ENCODE results near the gene BANK1. TPM values are rescaled to one million over a fixed set of nuclear protein-coding genes. Genes with fewer than 3 reads are reported as not detected.

The BANK1 gene
- total and polyA plus RNA-seq, 2 donors from 2014 or later, result 1.8 to 7.4 TPM

DNA sequence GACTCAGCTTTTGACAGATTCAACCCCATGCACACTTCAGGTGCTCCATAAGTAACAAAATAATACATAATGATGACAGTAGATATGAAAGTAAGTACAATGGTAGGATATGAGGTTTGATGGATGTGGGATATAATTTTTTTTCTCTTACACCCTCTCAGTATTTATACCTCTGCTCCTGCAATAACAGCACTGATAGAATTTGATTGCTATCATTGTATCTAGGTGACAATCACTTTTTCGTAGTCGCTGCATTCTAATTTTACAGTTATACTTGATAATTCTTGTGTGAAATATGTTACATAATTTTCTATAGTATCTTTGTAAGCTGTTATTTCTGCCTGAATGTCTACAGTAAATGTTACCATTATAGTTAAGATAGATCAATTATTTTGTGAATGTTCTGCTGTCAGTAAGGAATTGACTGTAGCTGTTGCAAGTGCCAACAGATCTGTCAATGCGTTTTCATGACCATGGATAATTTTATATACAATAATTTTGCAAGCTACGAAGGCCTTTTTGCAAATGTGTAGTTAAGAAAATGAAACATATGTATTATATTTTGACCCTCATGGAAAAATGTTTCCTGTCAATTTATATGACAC, 128.9 kb downstream of the BANK1 start:
- Histone ChIP-seq H3K9me3 (ENCODE audit: control insufficient read depth in 2 of 3, insufficient read depth in 1 of 3, low read length in 3 of 3) (no peaks in the 10 kb centered on the region), H3K27ac (ENCODE audit: low read depth in 2 of 2, low read length in 2 of 2) (no peak overlapping the region), H3K4me3 (ENCODE audit: low read length in 3 of 3) (no peak overlapping the region), H3K9ac (ENCODE audit: low read length in 3 of 3) (no peak overlapping the region), H3K4me1 (ENCODE audit: control insufficient read depth in 2 of 3, insufficient read depth in 2 of 3, low read depth in 1 of 3, low read length in 3 of 3) (no peaks in the 10 kb centered on the region), H3K36me3 (ENCODE audit: control insufficient read depth in 2 of 3, insufficient read depth in 3 of 3, low read length in 3 of 3) (no peaks in the 10 kb centered on the region), H3K27me3 (ENCODE audit: control insufficient read depth, insufficient read depth, low read length) (no peaks in the 10 kb centered on the region)
- no peak for FAIRE-seq
- TF ChIP-seq, protein P1, sequence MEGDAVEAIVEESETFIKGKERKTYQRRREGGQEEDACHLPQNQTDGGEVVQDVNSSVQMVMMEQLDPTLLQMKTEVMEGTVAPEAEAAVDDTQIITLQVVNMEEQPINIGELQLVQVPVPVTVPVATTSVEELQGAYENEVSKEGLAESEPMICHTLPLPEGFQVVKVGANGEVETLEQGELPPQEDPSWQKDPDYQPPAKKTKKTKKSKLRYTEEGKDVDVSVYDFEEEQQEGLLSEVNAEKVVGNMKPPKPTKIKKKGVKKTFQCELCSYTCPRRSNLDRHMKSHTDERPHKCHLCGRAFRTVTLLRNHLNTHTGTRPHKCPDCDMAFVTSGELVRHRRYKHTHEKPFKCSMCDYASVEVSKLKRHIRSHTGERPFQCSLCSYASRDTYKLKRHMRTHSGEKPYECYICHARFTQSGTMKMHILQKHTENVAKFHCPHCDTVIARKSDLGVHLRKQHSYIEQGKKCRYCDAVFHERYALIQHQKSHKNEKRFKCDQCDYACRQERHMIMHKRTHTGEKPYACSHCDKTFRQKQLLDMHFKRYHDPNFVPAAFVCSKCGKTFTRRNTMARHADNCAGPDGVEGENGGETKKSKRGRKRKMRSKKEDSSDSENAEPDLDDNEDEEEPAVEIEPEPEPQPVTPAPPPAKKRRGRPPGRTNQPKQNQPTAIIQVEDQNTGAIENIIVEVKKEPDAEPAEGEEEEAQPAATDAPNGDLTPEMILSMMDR (IDR thresholded peaks at IDR 0.05; ENCODE audit: borderline replicate concordance, extremely low read depth, insufficient read depth), result no peak
- no peak for DNase-seq
- intact Hi-C loops (cut with DNase I), result no loop called here

DNA sequence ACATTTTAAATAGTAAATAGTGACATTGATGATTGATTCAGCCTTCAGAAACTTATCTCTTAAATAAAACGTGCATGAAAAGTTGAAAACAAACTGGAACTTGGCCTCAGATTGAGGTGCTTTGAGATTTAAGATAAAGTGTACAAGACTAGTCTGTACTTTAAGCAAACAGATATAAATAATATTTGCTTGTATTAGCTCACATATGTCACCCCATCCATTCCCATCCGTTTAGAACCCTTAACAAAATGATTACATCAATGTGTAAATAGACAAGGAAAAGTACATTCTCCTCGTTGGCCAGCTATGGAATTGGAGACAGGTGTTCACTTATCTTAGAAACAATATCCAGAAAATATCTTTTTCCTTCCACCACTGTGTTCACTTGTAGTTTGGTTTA, 130.8 kb downstream of the BANK1 start:
- H3K9ac ChIP-seq (ENCODE audit: low read length in 3 of 3), result no peak overlapping the region
- no peak for DNase-seq
- H3K36me3 ChIP-seq (ENCODE audit: control insufficient read depth in 2 of 3, insufficient read depth in 3 of 3, low read length in 3 of 3), result no peaks in the 10 kb centered on the region
- no peaks in the 10 kb centered on the region for H3K9me3 ChIP-seq (ENCODE audit: control insufficient read depth in 2 of 3, insufficient read depth in 1 of 3, low read length in 3 of 3)
- H3K27ac ChIP-seq (ENCODE audit: low read depth in 2 of 2, low read length in 2 of 2), result no peak overlapping the region
- no peak for FAIRE-seq
- no peaks in the 10 kb centered on the region for H3K27me3 ChIP-seq (ENCODE audit: control insufficient read depth, insufficient read depth, low read length)
- H3K4me1 ChIP-seq (ENCODE audit: control insufficient read depth in 2 of 3, insufficient read depth in 2 of 3, low read depth in 1 of 3, low read length in 3 of 3), result no peaks in the 10 kb centered on the region
- TF ChIP-seq, protein P1 (IDR thresholded peaks at IDR 0.05; ENCODE audit: borderline replicate concordance, extremely low read depth, insufficient read depth), result no peak
- intact Hi-C loops (cut with DNase I), result no loop called here
- H3K4me3 ChIP-seq (ENCODE audit: low read length in 3 of 3), result no peak overlapping the region

DNA sequence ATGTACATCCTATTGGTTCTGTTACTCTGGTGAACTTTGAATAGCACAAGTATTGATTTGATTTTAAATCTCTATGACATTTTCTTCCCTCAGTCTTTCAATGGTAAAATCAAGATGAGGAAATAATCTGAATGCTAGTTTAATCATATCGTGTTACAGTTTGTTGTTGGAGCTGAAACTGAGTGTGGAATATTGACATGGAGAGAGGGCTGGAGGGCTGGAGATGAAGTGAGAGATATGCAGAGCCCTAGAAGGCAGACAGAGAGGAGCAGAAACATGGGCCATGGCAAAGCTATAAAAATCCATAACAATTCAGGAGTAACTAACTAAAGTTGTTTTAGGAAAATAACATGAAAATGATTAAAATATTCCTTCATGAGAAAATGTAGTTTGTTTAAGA, 141.1 kb downstream of the BANK1 start:
- H3K4me3 ChIP-seq (ENCODE audit: low read length in 3 of 3), result no peak overlapping the region
- no peaks in the 10 kb centered on the region for H3K36me3 ChIP-seq (ENCODE audit: control insufficient read depth in 2 of 3, insufficient read depth in 3 of 3, low read length in 3 of 3)
- TF ChIP-seq, protein P1 (IDR thresholded peaks at IDR 0.05; ENCODE audit: borderline replicate concordance, extremely low read depth, insufficient read depth), result no peak
- no peak overlapping the region for H3K9ac ChIP-seq (ENCODE audit: low read length in 3 of 3)
- DNase-seq (no peak), FAIRE-seq (no peak)
- no peak overlapping the region for H3K27ac ChIP-seq (ENCODE audit: low read depth in 2 of 2, low read length in 2 of 2)
- H3K9me3 ChIP-seq (ENCODE audit: control insufficient read depth in 2 of 3, insufficient read depth in 1 of 3, low read length in 3 of 3), result no peaks in the 10 kb centered on the region
- H3K4me1 ChIP-seq (ENCODE audit: control insufficient read depth in 2 of 3, insufficient read depth in 2 of 3, low read depth in 1 of 3, low read length in 3 of 3), result no peaks in the 10 kb centered on the region
- intact Hi-C loops (cut with DNase I), result no loop called here
- H3K27me3 ChIP-seq (ENCODE audit: control insufficient read depth, insufficient read depth, low read length), result no peaks in the 10 kb centered on the region

DNA sequence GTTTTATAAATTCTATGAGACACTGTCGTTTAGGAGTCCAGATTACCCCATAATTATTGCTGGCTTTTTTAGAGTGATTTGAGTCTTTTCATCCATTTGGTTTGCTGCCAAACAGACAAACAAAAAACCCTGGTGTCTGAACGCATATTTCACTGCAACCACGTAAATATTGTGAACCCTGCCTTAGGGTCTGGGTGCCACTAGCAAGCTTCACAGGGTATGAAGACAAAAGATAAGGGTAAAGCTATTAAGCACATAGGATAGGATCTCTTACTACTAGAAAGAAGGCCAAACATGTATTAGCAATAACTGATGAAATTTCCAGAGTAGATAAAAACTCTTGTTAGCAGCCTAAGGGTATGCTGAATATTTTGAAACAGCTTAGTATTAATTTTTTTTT, 143.3 kb downstream of the BANK1 start:
- TF ChIP-seq, protein P1 (IDR thresholded peaks at IDR 0.05; ENCODE audit: borderline replicate concordance, extremely low read depth, insufficient read depth), result no peak
- intact Hi-C loops (cut with DNase I), result no loop called here
- no peaks in the 10 kb centered on the region for H3K9me3 ChIP-seq (ENCODE audit: control insufficient read depth in 2 of 3, insufficient read depth in 1 of 3, low read length in 3 of 3)
- DNase-seq, result no peak
- no peak overlapping the region for H3K27ac ChIP-seq (ENCODE audit: low read depth in 2 of 2, low read length in 2 of 2)
- H3K4me1 ChIP-seq (ENCODE audit: control insufficient read depth in 2 of 3, insufficient read depth in 2 of 3, low read depth in 1 of 3, low read length in 3 of 3), result no peaks in the 10 kb centered on the region
- no peaks in the 10 kb centered on the region for H3K27me3 ChIP-seq (ENCODE audit: control insufficient read depth, insufficient read depth, low read length)
- FAIRE-seq, result no peak
- H3K4me3 ChIP-seq (ENCODE audit: low read length in 3 of 3), result no peak overlapping the region
- no peaks in the 10 kb centered on the region for H3K36me3 ChIP-seq (ENCODE audit: control insufficient read depth in 2 of 3, insufficient read depth in 3 of 3, low read length in 3 of 3)
- no peak overlapping the region for H3K9ac ChIP-seq (ENCODE audit: low read length in 3 of 3)
